ENCODE results near the gene GPALPP1.

DNA sequence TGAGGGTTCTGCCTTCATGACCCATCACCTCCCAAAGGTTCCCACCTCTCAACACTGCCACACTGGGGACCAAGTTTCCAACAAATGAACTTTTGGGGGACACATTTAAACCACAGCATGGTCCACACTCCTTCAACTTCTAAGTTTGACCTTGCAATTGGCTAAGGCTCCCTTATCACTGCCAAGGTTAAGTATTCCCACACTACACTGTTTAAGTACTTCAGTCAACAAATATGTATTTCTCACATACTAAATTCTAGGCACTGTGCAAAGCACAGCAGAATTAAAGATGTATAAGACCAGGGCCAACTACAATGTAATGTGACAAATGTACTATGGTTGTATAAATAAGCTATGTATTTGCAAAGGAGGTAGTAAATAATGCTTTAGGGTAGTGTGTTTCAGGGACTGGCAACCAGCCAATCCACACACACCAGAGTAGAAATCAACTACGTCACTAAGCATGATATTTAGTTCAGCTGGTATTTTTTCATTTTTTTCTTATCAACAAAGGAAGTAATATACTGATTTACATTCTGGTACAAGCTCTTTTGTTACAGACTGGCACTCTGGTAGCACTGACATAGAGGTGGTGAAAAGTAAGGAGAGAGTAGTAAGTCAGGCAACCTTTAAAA is 12.3 kb upstream of the GPALPP1 start:
- TF ChIP-seq RCOR1 (IDR thresholded peaks at IDR 0.05; ENCODE audit: insufficient replicate concordance, low read length) (no peak), POLR2A (IDR thresholded peaks at IDR 0.05; ENCODE audit: low read depth, low read length) (no peak), MXI1 (IDR thresholded peaks at IDR 0.05; ENCODE audit: borderline replicate concordance, low read depth, low read length) (no peak), MAZ (IDR thresholded peaks at IDR 0.05; ENCODE audit: borderline replicate concordance, low read depth, low read length) (no peak), NFE2L2 (IDR thresholded peaks at IDR 0.05; ENCODE audit: low read depth, low read length) (no peak), RFX5 (IDR thresholded peaks at IDR 0.05; ENCODE audit: low read depth, low read length) (no peak), RAD21 (IDR thresholded peaks at IDR 0.05; ENCODE audit: low read length) (no peak)
- TF ChIP-seq, protein P1, sequence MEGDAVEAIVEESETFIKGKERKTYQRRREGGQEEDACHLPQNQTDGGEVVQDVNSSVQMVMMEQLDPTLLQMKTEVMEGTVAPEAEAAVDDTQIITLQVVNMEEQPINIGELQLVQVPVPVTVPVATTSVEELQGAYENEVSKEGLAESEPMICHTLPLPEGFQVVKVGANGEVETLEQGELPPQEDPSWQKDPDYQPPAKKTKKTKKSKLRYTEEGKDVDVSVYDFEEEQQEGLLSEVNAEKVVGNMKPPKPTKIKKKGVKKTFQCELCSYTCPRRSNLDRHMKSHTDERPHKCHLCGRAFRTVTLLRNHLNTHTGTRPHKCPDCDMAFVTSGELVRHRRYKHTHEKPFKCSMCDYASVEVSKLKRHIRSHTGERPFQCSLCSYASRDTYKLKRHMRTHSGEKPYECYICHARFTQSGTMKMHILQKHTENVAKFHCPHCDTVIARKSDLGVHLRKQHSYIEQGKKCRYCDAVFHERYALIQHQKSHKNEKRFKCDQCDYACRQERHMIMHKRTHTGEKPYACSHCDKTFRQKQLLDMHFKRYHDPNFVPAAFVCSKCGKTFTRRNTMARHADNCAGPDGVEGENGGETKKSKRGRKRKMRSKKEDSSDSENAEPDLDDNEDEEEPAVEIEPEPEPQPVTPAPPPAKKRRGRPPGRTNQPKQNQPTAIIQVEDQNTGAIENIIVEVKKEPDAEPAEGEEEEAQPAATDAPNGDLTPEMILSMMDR (conservative IDR thresholded peaks at IDR 0.05; ENCODE audit: low read depth, low read length): no peak
- TF ChIP-seq, protein P2, sequence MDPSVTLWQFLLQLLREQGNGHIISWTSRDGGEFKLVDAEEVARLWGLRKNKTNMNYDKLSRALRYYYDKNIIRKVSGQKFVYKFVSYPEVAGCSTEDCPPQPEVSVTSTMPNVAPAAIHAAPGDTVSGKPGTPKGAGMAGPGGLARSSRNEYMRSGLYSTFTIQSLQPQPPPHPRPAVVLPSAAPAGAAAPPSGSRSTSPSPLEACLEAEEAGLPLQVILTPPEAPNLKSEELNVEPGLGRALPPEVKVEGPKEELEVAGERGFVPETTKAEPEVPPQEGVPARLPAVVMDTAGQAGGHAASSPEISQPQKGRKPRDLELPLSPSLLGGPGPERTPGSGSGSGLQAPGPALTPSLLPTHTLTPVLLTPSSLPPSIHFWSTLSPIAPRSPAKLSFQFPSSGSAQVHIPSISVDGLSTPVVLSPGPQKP (IDR thresholded peaks at IDR 0.05; ENCODE audit: borderline replicate concordance, low read depth, low read length): no peak

Data from IMR-90 (cell line).